Coronary artery (tissue), 2 donors: ENCODE measurements around the gene RUSC1.

Experiments
- DNase-seq: peaks from one replicate; pipeline ENCODE4 v3.0.0-alpha.2; 2017; ENCODE audit warnings: low spot score
- H3K27ac ChIP-seq, 2 donors: fragments of 200-600 bp; sonication (generic); one replicate each; pipeline ENCODE4 v1.5.1; 2016 to 2019
- H3K4me3 ChIP-seq: fragments of 200-600 bp; sonication (generic); 2 replicates; pipeline ENCODE4 v1.5.1; 2016; ENCODE audit warnings: mild to moderate bottlenecking, moderate library complexity
- CTCF ChIP-seq: fragments of 200-600 bp; sonication (generic); IDR thresholded peaks from one replicate; pipeline ENCODE4 v1.5.1; 2019; ENCODE audit warnings: antibody characterized with exemption

The RUSC1 gene

GRCh38 chr1:155277902-155278688 lies 42.6 kb upstream of the RUSC1 start:
- H3K27ac ChIP-seq, result peak overlapping the region; percentile 41 to 78
- DNase-seq, result no peak
- TF ChIP-seq CTCF, result no peak

GRCh38 chr1:155278689-155279160 lies 42.0 kb upstream of the RUSC1 start:
- no peak for TF ChIP-seq CTCF
- Histone ChIP-seq H3K27ac (no peak overlapping the region), H3K4me3 (peak overlapping the region; percentile 78)
- no peak for DNase-seq

More at GRCh38 chr1:155277902-155278688, 42.6 kb upstream of the RUSC1 start:
- H3K4me3 ChIP-seq, result peak overlapping the region; percentile 78

GRCh38 chr1:155279268-155279667 lies 41.4 kb upstream of the RUSC1 start:
- no peak for DNase-seq
- Histone ChIP-seq H3K27ac (no peak overlapping the region), H3K4me3 (no peak overlapping the region)
- TF ChIP-seq CTCF, result no peak

GRCh38 chr1:155282488-155283091 lies 38.1 kb upstream of the RUSC1 start:
- Histone ChIP-seq H3K27ac (no peak overlapping the region), H3K4me3 (no peak overlapping the region)
- DNase-seq, result no peak
- TF ChIP-seq CTCF, result no peak

- no peak for DNase-seq
- Histone ChIP-seq H3K4me3 (no peak overlapping the region), H3K27ac (no peak overlapping the region)
- TF ChIP-seq CTCF, result no peak
Observed at GRCh38 chr1:155284476-155284875, 36.2 kb upstream of the RUSC1 start.

- TF ChIP-seq CTCF, result no peak
- Histone ChIP-seq H3K27ac (no peak overlapping the region), H3K4me3 (no peak overlapping the region)
- no peak for DNase-seq
Observed at GRCh38 chr1:155285063-155285462, 35.6 kb upstream of the RUSC1 start.

- no peak overlapping the region for H3K27ac ChIP-seq
- no peak for DNase-seq
- TF ChIP-seq CTCF, result no peak
- H3K4me3 ChIP-seq, result no peak overlapping the region
Observed at GRCh38 chr1:155285631-155286044, 35.1 kb upstream of the RUSC1 start.
